ENCODE data around the gene SMYD3.
A peak's percentile ranks its signal among the peaks of the same experiment; 100 is the strongest.
"Not testable (repeated sequence)": the region's sequence is repeated elsewhere in the genome, so short reads cannot be mapped to it uniquely, and the experiment has no call there.

SMYD3 gene

DNA sequence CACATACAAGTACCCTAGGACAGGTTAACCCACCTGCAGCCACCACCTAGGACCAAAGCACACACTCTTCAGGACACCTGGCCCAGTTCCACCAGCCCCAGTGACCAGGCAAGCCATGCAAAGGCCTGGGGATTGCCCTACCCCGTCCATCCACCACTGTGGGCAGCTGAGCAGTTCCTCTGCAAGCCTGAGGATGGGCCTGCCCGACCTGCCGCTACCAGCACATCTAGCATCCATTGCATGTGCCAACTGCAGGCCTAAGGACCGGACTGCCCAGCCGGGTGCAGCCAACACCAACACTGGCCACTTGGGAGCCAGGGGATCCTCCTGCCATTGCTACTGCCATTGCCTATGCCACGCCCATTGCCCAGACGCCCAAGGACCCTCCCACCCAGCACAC is 558.3 kb downstream of the SMYD3 start:
- intact Hi-C loops (cut with DNase I): no loop called here
- no peak for DNase-seq

DNA sequence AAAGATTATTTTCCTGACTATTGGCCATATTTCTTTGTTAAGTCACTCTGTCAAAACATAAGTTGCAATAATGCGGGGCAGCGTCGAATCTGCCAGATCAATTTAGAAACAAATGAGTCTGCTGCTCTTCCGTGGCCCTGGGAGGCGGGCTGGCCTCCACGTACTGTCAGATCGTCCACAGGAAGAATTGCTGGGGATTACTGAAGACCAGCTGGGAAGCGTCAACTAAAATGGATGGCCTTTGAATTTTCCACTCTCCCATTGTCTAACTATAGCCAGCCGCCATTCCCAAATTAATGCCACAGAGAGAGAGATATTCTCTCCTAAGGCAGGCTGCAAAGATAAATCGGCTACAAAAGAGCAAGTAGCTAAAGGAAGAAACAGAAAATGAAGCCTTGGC is 560.2 kb downstream of the SMYD3 start:
- intact Hi-C loops (cut with DNase I): no loop called here
- no peak for DNase-seq

- DNase-seq; intact Hi-C loops (cut with DNase I): not testable (repeated sequence)
Measured at GRCh38 chr1:245945136-245945535, 561.9 kb downstream of the SMYD3 start.

DNA sequence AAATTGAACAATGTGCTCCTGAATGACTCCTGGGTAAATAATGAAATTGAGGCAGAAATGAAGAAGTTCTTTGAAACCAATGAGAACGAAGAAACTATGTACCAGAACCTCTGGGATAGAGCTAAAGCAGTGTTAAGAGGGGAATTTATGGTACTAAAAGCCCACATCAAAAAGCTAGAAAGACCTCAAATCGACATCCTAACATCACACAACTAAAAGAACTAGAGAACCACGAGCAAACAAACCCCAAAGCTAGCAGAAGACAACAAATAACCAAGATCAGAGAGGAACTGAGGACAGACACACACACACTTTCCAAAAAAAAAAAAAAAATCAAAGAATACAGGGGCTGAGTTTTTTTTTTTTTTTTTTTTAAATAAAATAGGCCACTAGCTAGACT is 564.2 kb downstream of the SMYD3 start:
- DNase-seq: no peak
- intact Hi-C loops (cut with DNase I): no loop called here

GRCh38 chr1:245941771-245942170 is 565.3 kb downstream of the SMYD3 start:
- DNase-seq; intact Hi-C loops (cut with DNase I): not testable (repeated sequence)

- intact Hi-C loops (cut with DNase I): no loop called here
- DNase-seq: no peak
Measured at GRCh38 chr1:245939756-245940345, 567.2 kb downstream of the SMYD3 start.

DNA sequence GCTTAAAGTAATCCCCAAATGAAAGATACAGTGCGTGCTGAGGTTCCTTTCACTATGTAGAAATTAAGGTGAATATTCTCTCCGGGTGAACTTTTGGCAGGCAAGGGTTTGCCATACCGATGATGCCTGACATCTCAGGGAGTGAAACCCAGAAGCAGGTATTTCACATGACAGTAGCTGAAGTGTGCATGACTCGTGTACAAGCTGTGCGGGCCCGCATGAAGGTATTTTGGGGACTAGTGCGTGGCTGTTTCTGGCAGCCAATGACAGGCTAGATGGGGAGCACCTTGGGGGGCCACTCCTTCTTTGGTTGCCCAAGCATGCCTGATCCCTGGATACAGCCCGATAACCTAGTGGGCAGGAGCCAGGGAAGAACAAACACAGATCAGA is 569.0 kb downstream of the SMYD3 start:
- intact Hi-C loops (cut with DNase I): no loop called here
- no peak for DNase-seq

DNA sequence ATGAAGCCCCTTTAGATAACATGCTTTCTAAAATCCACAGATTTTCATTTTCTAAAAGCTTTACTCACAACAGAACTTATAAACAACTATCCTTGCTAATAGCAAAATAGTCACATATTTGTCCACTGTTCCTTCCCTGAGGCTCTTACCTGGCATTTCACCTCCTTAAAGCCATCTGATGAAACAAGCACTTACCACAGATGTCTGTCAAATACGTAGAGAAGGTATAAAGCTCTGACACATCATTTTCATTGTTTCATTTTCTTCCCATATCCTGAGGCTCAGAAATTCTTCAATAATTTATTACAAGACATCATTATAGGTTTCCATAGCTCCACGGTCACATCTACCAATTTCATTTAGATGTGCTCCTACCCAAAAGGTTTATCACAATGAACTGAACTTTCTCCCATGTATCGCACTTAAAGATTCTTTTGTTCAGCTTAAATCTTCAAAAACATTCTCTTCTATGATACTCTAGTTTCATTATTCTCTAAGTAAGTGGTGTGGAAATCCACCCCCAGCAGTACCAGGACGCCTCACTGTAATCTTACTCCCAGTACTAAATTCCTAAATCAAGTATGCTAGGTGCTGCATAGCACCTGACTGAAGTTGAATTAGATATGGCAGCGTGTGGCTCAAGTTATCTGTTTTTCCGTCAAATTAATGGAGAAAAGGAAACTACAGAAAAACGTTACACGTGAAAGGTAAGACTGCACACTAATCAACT is 569.6 kb downstream of the SMYD3 start:
- intact Hi-C loops (cut with DNase I): no loop called here
- peak in 1 of 42 donors; percentile 45 for DNase-seq

DNA sequence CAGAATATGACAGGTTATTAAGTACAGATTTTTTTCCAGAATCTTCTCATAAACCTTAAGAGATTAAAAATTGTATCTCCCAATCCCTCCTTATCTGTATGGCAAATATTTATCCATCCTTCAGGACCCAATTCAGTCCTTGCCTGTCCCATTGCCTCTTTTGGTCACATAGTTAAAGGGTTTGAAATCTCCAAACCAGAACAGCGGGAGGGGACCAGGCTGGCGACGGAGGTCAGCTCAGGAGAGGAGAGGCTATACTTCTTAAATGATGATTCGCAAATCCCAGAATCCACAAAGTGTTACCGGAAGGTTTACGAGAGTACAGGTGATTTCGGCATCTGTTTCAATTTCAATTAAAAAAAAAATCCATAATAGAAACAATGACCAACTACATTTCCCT is 572.7 kb downstream of the SMYD3 start:
- intact Hi-C loops (cut with DNase I): no loop called here

GRCh38 chr1:245933431-245934045 is 573.5 kb downstream of the SMYD3 start:
- DNase-seq: no peak
- intact Hi-C loops (cut with DNase I): no loop called here

More for the DNA sequence above, 572.7 kb downstream of the SMYD3 start:
- DNase-seq: no peak

DNA sequence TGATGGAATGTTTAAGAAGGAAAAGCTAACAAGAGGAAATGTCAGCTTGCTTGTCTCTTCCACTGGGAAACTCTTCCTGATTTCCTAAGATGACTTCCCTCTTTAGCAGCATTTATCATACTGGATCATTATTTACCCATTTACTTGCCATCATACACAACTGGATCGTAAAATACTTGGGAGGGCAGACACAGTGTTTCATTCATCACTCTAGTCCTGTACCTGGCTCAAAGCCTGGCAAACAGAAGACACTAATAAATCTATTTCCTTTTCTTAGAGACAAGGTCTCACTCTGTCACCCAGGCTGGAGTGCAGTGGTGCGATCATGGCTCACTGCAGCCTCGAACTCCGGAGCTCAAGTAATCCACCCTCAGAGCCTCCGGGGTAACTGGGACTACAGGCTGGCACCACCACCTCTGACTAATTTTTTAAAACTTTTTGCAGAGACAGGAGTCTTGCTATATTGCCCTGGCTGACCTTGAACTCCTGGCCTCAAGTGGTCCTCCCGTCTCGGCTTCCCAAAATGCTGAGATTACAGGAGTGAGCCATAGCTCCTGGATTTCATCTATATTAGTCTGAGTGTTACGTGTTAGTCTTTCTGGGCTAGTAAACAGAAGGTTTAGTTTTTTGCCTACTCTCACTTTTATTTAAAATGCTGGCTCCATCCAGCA is 574.6 kb downstream of the SMYD3 start:
- DNase-seq: no peak
- intact Hi-C loops (cut with DNase I): no loop called here

DNA sequence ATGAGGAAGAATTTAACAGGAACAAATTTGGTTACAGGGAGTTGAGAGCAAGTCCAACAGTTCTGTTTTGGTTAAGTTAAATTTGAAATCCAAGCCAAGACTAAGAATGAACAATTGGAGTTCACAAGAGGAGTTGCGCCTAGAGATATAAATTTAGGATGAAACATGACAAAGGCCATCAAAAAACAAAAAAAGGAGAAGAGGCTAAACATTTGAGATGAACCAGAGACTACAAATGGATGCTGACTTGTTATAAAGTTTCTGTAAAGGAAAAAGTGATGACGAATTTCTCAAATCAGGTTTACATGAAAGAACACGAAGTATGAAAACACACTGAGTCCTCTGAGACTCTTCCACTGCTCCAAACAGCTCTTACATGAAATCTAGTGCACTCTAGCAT is 575.6 kb downstream of the SMYD3 start:
- intact Hi-C loops (cut with DNase I): no loop called here
- DNase-seq: no peak

DNA sequence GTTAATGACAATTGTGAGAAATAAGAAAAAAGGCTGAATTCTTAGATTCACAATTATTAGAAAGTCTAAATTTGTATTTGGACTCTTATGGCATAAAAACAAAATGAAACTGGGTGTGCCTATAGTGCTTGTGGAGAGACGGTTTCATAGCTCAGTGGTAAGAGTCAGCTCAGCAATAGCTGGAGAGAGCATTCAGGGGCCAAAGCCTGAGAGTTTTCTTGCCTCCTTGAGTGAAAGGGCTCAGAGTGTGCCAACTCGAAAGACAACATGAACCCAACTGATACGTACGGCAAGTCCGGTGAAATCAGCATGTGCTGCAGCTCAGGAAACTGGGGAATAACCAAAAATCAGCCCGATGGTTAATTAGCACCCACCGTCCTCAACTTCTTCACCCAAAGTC is 577.9 kb downstream of the SMYD3 start:
- no peak for DNase-seq
- intact Hi-C loops (cut with DNase I): no loop called here

DNA sequence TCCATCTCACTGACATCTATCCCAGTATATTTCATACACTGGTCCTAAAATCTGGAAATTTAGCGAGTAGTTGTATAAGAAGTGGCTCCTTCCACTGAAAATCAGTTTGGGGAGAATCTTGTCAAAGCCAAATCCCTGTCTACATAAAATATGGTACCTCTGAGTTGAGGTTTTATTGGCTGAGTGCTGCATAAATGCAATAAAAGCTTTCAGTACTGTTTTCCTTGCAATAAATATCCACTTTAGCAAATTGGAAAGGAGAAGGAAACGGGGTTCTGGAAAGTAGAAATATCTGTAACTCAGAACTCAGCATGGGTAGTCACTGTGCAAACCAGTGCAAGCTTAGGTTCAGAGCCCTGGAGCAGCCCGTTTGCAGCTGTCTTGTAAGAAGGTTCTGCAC is 580.2 kb downstream of the SMYD3 start:
- DNase-seq: no peak
- intact Hi-C loops (cut with DNase I): no loop called here

DNA sequence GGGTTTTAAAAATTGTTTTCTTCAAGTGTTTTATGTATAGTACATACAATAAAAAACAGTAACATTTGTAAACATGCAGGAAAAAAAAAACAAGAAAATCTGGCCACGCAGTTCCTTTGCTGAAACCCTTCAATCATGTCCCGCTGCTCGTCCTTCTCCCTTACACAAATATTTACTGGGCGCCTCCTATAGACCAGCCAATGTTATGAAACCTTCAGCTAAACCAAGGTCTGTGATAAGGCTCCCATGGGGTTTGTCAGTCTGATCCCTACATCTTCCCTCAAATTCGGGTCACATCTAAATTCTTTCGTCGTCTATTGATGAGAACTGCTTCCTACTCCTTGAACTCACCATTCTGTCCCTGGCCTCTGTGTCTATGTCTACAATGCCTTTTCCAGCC is 583.9 kb downstream of the SMYD3 start:
- intact Hi-C loops (cut with DNase I): no loop called here
- no peak for DNase-seq

DNA sequence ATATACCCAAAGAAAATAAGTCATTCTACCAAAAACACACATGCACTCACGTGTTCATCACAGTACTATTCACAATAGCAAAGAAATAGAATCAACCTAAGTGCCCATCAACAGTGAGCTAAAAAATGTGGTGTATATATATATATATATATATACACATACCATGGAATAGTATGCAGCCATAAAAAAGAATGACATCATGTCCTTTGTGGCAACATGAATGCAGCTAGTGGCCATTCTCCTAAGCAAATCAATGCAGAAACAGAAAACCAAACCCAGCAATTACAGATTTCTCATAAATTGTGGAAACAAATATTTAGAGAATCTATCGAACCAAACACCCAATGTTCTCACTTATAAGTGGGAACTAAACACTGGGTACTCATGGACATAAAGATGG is 585.7 kb downstream of the SMYD3 start:
- no peak for DNase-seq
- intact Hi-C loops (cut with DNase I): no loop called here

DNA sequence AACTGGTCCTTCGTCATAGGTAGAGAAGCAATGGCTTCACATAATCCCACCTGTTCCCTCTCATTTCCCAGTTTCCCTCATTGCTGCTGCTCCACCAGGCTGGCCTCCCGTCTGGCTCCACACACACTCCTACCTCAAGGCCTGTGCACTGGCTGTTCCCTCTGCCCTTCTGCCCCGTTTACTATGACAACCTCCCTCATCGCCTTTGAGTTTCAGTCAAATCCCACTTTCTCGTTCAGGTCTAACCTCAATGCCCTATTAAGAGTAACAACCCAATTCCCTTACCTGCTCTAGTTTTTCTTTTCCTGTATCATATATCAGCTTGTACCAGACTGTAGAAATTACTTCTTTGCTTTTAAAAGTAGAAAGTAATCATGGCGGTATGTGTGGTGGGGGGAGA is 589.7 kb downstream of the SMYD3 start:
- DNase-seq: no peak
- intact Hi-C loops (cut with DNase I): no loop called here

DNA sequence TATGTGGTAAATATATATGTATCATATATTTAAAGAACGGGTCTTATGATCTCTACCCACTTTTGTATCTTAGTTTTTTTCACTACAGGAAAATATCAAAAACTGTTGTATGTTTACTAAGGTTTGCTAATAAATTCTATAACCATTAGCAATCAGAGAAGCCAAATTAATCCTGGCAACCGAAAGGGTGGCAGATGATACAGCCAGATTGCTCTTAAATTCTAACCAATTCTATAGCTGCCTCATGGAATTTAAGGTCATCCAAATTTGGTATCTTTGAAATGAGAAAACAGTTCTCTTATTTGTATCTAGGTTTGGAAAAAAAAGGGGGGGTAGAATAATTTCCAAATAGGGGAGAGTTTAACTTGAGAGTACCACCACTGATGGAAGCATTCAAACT is 591.2 kb downstream of the SMYD3 start:
- no peak for DNase-seq
- intact Hi-C loops (cut with DNase I): no loop called here

DNA sequence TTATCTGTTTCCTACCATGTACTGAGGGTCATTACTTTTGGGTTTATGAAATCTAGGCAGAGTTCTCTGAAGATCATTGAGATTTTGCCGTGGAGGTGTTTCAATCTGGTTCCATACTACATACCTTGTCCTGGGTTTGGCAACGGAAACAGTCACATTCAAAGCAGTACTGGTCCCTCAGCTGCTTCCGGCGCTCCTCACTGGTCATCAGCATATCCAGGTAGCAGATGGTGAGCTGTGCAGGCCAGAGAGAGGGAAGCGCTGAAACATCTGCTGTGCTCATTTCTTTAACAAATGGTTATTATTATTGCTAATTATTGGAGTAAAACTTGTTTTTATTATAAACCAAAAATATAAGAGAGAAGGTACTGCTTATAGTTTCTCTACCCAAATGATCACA is 591.7 kb downstream of the SMYD3 start:
- intact Hi-C loops (cut with DNase I): no loop called here
- DNase-seq: no peak

GRCh38 chr1:245908543-245908942 is 598.5 kb downstream of the SMYD3 start:
- intact Hi-C loops (cut with DNase I): no loop called here
- no peak for DNase-seq

Data from head of caudate nucleus (tissue), 42 donors.